Astrocyte (in vitro differentiated cells and primary cell): ENCODE results near the gene TRIP12.

ENCODE experiments used
- CTCF ChIP-seq: IDR thresholded peaks from 2 replicates; pipeline ENCODE4 v1.5.1; 2011; ENCODE audit warnings: low read depth, mild to moderate bottlenecking, inconsistent platforms, low read length, moderate library complexity; ENCODE audit not compliant: insufficient read depth
- EZH2 ChIP-seq: IDR thresholded peaks from 2 replicates; pipeline ENCODE4 v1.6.1; 2012; ENCODE audit warnings: mild to moderate bottlenecking, low read length, inconsistent platforms; ENCODE audit not compliant: insufficient read depth

- no peak for TF ChIP-seq EZH2
- TF ChIP-seq CTCF, result no peak
Observed at GRCh38 chr2:229952256-229952835, 30.5 kb upstream of the TRIP12 start.
